ENCODE data around the gene CBFB.

- TF ChIP-seq REST (IDR thresholded peaks at IDR 0.05; ENCODE audit: insufficient replicate concordance, low read depth) = no peak
- TF ChIP-seq, protein P1, sequence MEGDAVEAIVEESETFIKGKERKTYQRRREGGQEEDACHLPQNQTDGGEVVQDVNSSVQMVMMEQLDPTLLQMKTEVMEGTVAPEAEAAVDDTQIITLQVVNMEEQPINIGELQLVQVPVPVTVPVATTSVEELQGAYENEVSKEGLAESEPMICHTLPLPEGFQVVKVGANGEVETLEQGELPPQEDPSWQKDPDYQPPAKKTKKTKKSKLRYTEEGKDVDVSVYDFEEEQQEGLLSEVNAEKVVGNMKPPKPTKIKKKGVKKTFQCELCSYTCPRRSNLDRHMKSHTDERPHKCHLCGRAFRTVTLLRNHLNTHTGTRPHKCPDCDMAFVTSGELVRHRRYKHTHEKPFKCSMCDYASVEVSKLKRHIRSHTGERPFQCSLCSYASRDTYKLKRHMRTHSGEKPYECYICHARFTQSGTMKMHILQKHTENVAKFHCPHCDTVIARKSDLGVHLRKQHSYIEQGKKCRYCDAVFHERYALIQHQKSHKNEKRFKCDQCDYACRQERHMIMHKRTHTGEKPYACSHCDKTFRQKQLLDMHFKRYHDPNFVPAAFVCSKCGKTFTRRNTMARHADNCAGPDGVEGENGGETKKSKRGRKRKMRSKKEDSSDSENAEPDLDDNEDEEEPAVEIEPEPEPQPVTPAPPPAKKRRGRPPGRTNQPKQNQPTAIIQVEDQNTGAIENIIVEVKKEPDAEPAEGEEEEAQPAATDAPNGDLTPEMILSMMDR (IDR thresholded peaks at IDR 0.05; ENCODE audit: insufficient read depth, low read length) = no peak
- TF ChIP-seq SPI1 (IDR thresholded peaks at IDR 0.05; ENCODE audit: borderline replicate concordance, low read depth) = no peak
Observed at GRCh38 chr16:67089101-67089500, 60.2 kb downstream of the CBFB start.

Data from HL-60 (cell line).